ENCODE results near the gene ALG9.
"Not testable (repeated sequence)": the region's sequence is repeated elsewhere in the genome, so short reads cannot be mapped to it uniquely, and the experiment has no call there.

ALG9 gene

GRCh38 chr11:111792314-111792713 lies 79.1 kb downstream of the ALG9 start:
- DNase-seq, result no peak

DNA sequence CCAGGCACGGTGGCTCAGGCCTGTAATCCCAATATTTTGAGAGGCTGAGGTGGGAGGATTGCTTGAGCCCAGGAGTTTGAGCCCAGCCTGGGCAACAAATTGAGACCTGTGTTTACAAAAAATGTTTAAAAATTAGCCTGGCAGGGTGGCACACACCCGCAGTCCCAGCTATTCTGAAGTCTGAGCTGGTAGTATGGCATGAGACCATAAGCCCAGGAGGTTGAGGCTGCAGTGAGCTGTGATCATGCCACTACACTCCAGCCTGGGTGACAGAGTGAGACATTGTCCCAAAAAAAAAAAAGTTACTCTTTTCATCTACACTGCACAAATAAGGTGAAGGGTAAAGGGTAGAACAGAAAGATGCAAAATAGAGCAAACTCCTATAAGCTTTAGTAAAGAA lies 82.9 kb downstream of the ALG9 start:
- DNase-seq, result no peak

DNA sequence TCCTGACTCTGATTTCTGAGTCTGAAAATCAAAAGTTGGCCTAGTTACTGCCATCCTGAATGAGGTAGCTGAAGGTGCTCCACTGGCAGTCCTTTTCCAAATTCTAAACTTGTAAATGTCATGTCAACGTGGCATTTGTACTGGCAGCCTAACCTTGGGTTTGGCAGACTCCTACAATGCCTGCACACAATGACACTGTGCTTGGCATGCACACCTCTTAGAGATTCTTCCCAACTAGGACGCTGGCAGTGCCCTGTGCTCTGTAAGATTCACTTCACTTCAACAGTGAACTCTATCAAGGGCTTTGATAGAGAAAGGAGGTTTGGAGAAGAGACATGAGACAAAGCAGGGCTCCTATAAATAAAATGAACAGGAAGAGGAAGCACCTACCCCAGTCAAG lies 83.3 kb downstream of the ALG9 start:
- no peak for DNase-seq

- no peak for DNase-seq
These were observed 85.4 kb downstream of the ALG9 start for GRCh38 chr11:111785886-111786412.

GRCh38 chr11:111785076-111785475 lies 86.3 kb downstream of the ALG9 start:
- DNase-seq, result no peak

DNA sequence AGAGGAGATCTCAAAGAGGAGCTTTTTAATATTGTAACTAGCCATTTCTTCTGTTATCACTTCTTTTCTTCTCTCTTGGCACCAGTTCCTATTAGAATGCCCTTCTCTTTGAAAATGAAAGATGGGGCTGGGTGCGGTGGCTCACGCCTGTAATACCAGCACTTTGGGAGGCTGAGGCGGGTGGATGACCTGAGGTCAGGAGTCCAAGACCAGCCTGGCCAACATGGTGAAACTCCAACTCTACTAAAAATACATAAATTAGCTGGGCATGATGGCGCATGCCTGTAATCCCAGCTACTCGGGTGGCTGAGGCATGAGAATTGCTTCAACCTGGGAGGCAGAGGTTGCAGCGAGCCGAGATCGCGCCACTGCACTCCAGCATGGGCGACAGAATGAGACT lies 87.1 kb downstream of the ALG9 start:
- DNase-seq, result not testable (repeated sequence)

- DNase-seq, result no peak
These were observed 89.2 kb downstream of the ALG9 start for GRCh38 chr11:111782109-111782741.

- no peak for DNase-seq
These were observed 92.3 kb downstream of the ALG9 start for GRCh38 chr11:111779118-111779517.

DNA sequence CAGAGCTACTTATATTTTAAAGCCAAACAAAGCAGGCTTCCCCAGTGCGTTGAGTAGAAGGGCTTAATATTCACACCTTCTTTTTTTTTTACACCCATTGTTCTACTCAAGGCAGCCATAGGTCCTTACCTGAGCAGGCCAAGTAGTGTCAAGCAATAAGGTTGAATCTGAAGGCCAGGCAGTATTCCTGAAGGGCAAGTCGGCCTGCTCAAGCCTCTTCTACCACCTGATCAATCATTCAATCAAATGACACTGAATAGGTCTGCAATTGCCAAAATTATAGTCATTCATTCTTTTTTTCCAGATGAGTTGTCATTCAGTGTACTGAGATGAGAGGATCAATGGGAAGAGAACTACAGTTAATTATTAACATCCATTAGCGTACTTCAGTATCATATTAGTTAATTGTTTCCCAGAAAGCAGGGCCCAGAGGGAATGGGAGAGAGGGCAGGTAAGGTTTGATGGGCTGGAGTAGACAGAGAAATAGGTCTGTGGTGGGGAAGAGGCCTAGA lies 93.3 kb downstream of the ALG9 start:
- no peak for DNase-seq

GRCh38 chr11:111777094-111778046 lies 94.0 kb downstream of the ALG9 start:
- DNase-seq, result peak; percentile 64

DNA sequence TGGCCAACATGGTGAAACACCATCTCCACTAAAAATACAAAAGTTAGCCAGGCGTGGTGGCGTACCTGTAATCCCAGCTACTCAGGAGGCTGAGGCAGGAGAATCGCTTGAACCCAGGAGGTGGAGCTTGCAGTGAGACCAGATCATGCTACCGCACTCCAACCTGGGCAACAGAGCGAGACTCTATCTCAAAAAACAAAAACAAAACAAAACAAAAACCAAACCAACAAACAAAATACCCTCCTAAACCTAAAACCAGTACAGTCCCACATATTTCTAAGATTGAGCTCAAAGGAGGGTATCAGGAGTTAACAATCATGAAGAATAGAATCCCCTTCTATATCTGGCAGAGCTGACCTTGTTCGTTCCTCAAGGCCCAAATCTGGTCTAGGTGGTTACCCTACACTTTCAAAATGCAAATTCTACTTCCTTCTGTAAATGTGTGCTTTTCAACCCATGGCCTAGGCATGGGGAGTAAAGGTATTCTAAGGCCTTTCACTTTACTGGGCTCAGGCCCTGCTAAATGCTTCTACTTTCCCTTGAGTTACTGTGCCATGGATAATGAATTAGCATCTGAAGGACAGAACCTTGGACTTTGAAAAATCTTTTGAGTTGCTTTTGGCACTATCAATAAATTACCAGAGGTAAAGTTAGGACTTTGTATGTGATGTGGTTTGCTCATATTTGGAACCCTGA lies 94.8 kb downstream of the ALG9 start:
- no peak for DNase-seq

- no peak for DNase-seq
These were observed 96.2 kb downstream of the ALG9 start for GRCh38 chr11:111774955-111775710.

DNA sequence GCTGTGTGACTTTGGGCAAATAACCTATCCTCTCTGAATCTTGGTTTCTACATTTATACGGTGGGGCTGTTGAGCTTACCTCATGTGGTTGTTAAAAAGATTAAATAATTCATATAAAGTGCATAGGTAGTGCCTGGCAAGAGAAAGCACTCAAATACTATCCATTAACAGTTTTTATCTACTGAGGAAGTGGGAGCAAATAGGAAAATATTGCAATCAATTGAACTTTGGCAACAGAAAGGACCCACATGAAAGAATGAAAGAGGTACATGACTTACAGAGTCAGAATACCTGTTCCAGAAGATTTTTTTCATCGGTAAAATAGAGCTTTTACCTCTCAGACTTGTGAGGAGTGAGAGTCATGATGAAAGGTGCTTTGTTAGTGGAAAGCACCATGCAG lies 98.8 kb downstream of the ALG9 start:
- no peak for DNase-seq

DNA sequence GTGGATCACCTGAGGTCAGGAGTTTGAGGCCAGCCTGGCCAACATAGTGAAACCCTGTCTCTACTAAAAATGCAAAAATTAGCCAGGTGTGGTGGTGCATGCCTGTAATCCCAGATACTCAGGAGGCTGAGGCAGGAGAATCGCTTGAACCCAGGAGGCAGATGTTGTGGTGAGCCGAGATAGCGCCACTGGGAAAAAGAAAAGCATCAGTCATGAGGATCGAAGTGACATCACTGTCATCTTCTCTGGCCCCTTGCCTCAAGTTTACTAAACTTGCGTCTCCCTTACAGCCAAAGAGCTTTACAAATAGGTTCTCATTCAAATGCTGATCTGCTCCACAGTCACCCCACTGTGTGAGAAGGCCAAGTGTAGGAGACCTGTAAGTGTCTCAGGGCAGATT lies 100.2 kb downstream of the ALG9 start:
- DNase-seq, result not testable (repeated sequence)

GRCh38 chr11:111770581-111771134 lies 100.7 kb downstream of the ALG9 start:
- DNase-seq, result no peak

GRCh38 chr11:111766834-111767142 lies 104.6 kb downstream of the ALG9 start:
- DNase-seq, result no peak

DNA sequence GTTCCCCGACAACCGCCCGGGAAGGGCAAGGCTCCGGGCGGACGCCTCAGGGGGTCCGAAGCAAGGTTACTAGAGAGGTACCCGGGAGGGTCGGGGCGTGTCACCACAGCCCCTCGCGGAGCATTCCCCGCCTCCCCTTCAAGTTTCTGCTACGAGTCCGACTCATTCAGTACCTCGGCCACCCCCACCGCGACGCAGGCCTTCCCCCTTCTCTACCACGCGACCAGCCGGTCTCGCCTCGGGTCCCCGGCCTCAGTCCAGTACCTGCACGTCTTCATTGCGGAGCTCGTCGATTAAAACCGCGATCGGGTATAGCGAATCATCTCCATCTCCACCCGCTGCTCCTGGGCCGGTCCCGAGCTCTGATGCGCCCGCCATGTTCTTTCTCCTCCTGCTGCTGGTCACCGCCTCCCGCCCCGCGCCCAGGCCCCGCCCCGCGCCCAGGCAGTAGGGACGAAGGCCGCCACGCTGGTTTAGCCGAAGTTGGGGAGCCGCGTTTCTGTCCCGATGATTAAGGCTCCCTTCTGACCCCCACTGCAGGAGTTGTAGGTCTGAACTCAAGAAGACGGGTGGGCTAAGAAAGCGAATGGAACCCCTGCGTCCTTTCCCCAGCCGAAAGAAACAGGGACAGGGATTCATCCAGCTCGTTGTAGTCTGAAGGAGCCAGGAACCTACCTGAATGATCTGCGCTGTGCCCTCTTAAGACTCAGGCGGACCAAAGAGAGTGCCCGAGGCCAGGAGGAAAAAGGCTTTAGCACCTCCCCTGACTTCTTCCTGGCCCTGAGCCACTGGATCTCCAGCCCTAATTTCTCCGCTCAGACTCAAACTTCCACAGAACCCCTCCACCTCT lies 105.2 kb downstream of the ALG9 start, which contains the start of gene PPP2R1B:
Gene PPP2R1B, minus strand, starts transcription at position 406 of the 850 bp plus-strand sequence. Its CDS starts 28 bp downstream, at position 378.
- DNase-seq, result peak; percentile 79

DNA sequence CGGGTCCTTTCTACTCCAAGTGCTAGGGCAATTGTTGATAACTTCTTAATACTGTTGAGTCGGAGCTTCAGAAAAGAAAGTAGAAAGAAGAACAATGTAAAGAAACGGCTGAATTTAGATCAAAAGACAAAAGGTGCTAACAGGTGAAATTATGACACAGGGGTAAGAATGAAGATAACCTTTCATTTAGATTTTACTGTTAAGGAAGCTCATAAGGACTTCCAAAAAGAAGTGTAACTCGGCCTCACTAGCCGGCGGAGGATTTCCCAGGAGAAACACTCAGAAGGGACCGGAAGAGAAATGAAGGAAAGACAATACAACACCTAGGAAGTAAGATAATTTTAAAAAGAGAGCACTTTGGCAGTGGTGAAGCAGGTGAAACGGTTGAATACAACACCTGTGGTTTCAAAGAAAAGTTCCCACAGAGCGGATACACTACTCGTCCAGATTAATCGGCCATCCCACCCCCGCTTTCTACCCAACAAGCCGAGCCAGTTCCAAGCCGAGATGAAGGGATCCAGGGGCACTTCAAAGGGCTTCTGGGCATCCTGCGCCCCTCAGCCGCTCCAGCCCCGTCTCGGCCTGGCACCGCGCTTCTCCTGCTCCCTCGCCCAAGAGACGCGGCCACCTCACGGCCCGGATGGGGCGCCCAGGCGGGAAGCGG lies 105.9 kb downstream of the ALG9 start:
- DNase-seq, result no peak

DNA sequence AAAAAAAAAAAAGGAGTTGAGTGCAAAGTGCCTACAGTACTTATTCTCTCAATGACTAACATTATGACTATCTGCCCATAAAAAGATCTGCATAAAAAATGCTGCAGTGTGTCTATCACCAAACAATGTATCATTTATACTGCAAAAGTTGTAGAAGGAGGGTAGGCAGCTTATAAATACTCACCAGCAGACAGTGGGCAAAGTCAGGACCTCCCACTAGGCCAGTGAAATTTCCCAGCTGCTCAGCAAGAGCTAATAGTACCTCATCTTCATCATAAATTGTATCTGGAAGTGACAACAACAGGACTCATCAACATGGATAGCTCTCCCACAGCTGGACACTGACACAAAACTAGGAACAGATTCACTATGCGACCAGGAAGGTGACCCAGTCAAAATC lies 106.8 kb downstream of the ALG9 start:
- DNase-seq, result no peak

GRCh38 chr11:111762981-111763643 lies 108.3 kb downstream of the ALG9 start:
- no peak for DNase-seq

Measured in activated CD4-positive, alpha-beta T cell treated with anti-CD3 and anti-CD28 coated beads, Interleukin-2, Interleukin-6, amounts not matched to agents 100 ng/mL and 50 ng/mL, durations not matched to agents 16 hours and 8 hours (primary cell).